Neuronal stem cell (in vitro differentiated cells): ENCODE data around the gene CRYAB.

Experiments used
- DNase-seq: peaks from one replicate; pipeline ENCODE4 v3.0.0-alpha.2; 2013; ENCODE audit warnings: low spot score
- H2AFZ ChIP-seq: one replicate; pipeline ENCODE4 v1.6.1; 2013; ENCODE audit warnings: mild to moderate bottlenecking, low read length, inconsistent platforms
- H2AK5ac ChIP-seq: 2 replicates; pipeline ENCODE4 v1.6.1; 2013; ENCODE audit warnings: low read depth, mild to moderate bottlenecking, inconsistent platforms, low read length, moderate library complexity, mixed read lengths
- H2BK120ac ChIP-seq: 2 replicates; pipeline ENCODE4 v1.6.1; 2013; ENCODE audit warnings: low read depth, mild to moderate bottlenecking, inconsistent platforms, low read length, moderate library complexity, mixed read lengths
- H2BK12ac ChIP-seq: one replicate; pipeline ENCODE4 v1.6.1; 2013; ENCODE audit warnings: low read length, inconsistent platforms
- H2BK15ac ChIP-seq: 2 replicates; pipeline ENCODE4 v1.6.1; 2013; ENCODE audit warnings: mild to moderate bottlenecking, low read length, inconsistent platforms, mixed read lengths
- H2BK5ac ChIP-seq: one replicate; pipeline ENCODE4 v1.6.1; 2013; ENCODE audit warnings: inconsistent platforms, mild to moderate bottlenecking, low read length, moderate library complexity
- H3K14ac ChIP-seq: one replicate; pipeline ENCODE4 v1.6.1; 2013; ENCODE audit warnings: low read length, inconsistent platforms
- H3K18ac ChIP-seq: 2 replicates; pipeline ENCODE4 v1.6.1; 2013; ENCODE audit warnings: low read length, inconsistent platforms
- H3K23ac ChIP-seq: 2 replicates; pipeline ENCODE4 v1.6.1; 2013; ENCODE audit warnings: low read depth, mild to moderate bottlenecking, mixed read lengths, low read length, inconsistent platforms; ENCODE audit not compliant: poor library complexity
- H3K27ac ChIP-seq: replicated peaks from 3 replicates; pipeline ENCODE4 v1.5.1; 2013; ENCODE audit warnings: low read length, inconsistent platforms
- H3K27me3 ChIP-seq, 3 experiments: 2 replicates each; pipeline ENCODE4 v1.6.1; 2013; ENCODE audit warnings: low read length in 3 of 3, mild to moderate bottlenecking in 2 of 3, inconsistent platforms in 1 of 3, low read depth in 1 of 3, mixed read lengths in 1 of 3, moderate library complexity in 1 of 3; ENCODE audit not compliant: control insufficient read depth in 3 of 3, insufficient read depth in 3 of 3
- H3K36me3 ChIP-seq, 2 donors: replicated peaks in 1 of 2; 2 replicates each; pipeline ENCODE4 v1.6.1; 2013; ENCODE audit warnings: low read length in 2 of 2; ENCODE audit not compliant: control insufficient read depth in 2 of 2, insufficient read depth in 2 of 2
- H3K4ac ChIP-seq: 2 replicates; pipeline ENCODE4 v1.6.1; 2013; ENCODE audit warnings: inconsistent platforms, mild to moderate bottlenecking, low read length, moderate library complexity
- H3K4me1 ChIP-seq, 2 donors: 1 replicate in 1 of 2; 2 replicates in 1 of 2; pipeline ENCODE4 v1.6.1; 2013; ENCODE audit warnings: low read length in 2 of 2, low read depth in 1 of 2; ENCODE audit not compliant: control insufficient read depth in 2 of 2, insufficient read depth in 1 of 2
- H3K4me2 ChIP-seq: one replicate; pipeline ENCODE4 v1.6.1; 2013; ENCODE audit warnings: mild to moderate bottlenecking, low read length, inconsistent platforms; ENCODE audit not compliant: insufficient read depth, poor library complexity, severe bottlenecking
- H3K4me3 ChIP-seq, 2 donors: 2 replicates each; pipeline ENCODE4 v1.5.1; 2013; ENCODE audit warnings: low read length in 2 of 2, mild to moderate bottlenecking in 2 of 2, inconsistent platforms in 1 of 2, moderate library complexity in 1 of 2
- H3K79me1 ChIP-seq: one replicate; pipeline ENCODE4 v1.6.1; 2013; ENCODE audit warnings: low read depth, mild to moderate bottlenecking, inconsistent platforms, low read length, moderate library complexity
- H3K9ac ChIP-seq: one replicate; pipeline ENCODE4 v1.6.1; 2013; ENCODE audit warnings: mild to moderate bottlenecking, low read depth, low read length, inconsistent platforms; ENCODE audit not compliant: poor library complexity
- H3K9me3 ChIP-seq, 2 donors: replicated peaks in 1 of 2; 2 replicates each; pipeline versions ENCODE3 to v1.6.1; 2013; ENCODE audit warnings: low read length in 2 of 2, mild to moderate bottlenecking in 2 of 2, inconsistent platforms in 1 of 2, low read depth in 1 of 2, mixed read lengths in 1 of 2, moderate library complexity in 1 of 2; ENCODE audit not compliant: control insufficient read depth in 2 of 2, insufficient read depth in 1 of 2
- H4K8ac ChIP-seq: one replicate; pipeline ENCODE4 v1.6.1; 2013; ENCODE audit warnings: low read depth, mild to moderate bottlenecking, inconsistent platforms, low read length, moderate library complexity
- H4K91ac ChIP-seq: one replicate; pipeline ENCODE4 v1.6.1; 2013; ENCODE audit warnings: low read length, low read depth, mild to moderate bottlenecking, inconsistent platforms; ENCODE audit not compliant: poor library complexity
- WGBS, 2 donors: extraction: QIAGEN DNeasy Blood & Tissue Kit; methylation state at CpG; one replicate each; pipeline ENCODE4 v1.1.7; 2013; ENCODE audit warnings: missing lambda C conversion rate in 2 of 2, mixed read lengths in 1 of 2; ENCODE audit not compliant: insufficient read length in 2 of 2, insufficient replicate concordance in 1 of 2; ENCODE audit errors: extremely low coverage in 2 of 2; 5-methylcytosine and 5-hydroxymethylcytosine counted together

The CRYAB gene

GRCh38 chr11:111945198-111945597 lies 33.6 kb upstream of the CRYAB start:
- no CpG with 5 or more reads among the region's 1 CpG for WGBS, 2 donors
- no peak overlapping the region for H3K23ac ChIP-seq
- H2BK12ac ChIP-seq, result no peak overlapping the region
- no peak overlapping the region for H2BK15ac ChIP-seq
- H2AFZ ChIP-seq, result no peak overlapping the region
- no peak overlapping the region for H4K8ac ChIP-seq
- H3K27me3 ChIP-seq, result no peaks in the 10 kb centered on the region
- no peak overlapping the region for H2BK120ac ChIP-seq
- no peaks in the 10 kb centered on the region for H3K79me1 ChIP-seq
- H3K9ac ChIP-seq, result no peak overlapping the region
- H3K4me1 ChIP-seq, result no peaks in the 10 kb centered on the region
- H4K91ac ChIP-seq, result no peak overlapping the region
- no peak for DNase-seq
- H3K27ac ChIP-seq, result no peak overlapping the region
- no peak overlapping the region for H3K4me3 ChIP-seq
- peaks cover 0 to 42% of the 10 kb centered on the region in 2 donors for H3K36me3 ChIP-seq
- no peak overlapping the region for H3K18ac ChIP-seq
- H3K9me3 ChIP-seq, result no peaks in the 10 kb centered on the region
- no peak overlapping the region for H2AK5ac ChIP-seq
- no peak overlapping the region for H3K4me2 ChIP-seq
- no peak overlapping the region for H3K4ac ChIP-seq
- H3K14ac ChIP-seq, result no peak overlapping the region
- H2BK5ac ChIP-seq, result no peak overlapping the region

DNA sequence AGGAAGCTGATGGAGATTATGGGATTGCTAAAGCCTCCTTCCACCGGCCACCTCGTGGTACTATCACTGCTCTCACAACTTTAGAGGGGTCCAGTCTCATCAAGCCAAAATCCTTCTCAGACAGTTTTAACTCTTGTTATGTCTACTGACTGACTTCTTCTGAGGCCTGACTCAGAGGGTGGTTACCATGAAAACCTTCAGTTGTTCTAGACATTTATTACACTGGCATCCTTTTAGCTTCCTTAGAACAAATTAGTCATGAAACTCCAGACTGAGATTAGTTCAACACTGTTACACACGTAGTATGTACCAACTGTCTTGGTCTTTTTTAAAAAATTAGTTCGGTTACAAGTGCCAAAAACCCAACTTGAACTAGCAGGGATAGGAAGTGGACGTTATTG lies 33.1 kb upstream of the CRYAB start:
- Histone ChIP-seq H2BK120ac (no peak overlapping the region), H2BK12ac (no peak overlapping the region), H3K9me3 (no peaks in the 10 kb centered on the region), H2BK15ac (no peak overlapping the region), H3K14ac (no peak overlapping the region), H3K9ac (no peak overlapping the region), H3K36me3 (peaks cover 0 to 42% of the 10 kb centered on the region in 2 donors), H3K23ac (no peak overlapping the region), H2AK5ac (no peak overlapping the region), H3K4me3 (no peak overlapping the region), H3K79me1 (no peaks in the 10 kb centered on the region), H2AFZ (no peak overlapping the region), H3K4me2 (no peak overlapping the region), H2BK5ac (no peak overlapping the region), H3K27me3 (no peaks in the 10 kb centered on the region), H3K4ac (no peak overlapping the region), H3K4me1 (no peaks in the 10 kb centered on the region), H4K8ac (no peak overlapping the region), H4K91ac (no peak overlapping the region), H3K18ac (no peak overlapping the region), H3K27ac (no peak overlapping the region)
- WGBS, 2 donors, result no CpG with 5 or more reads among the region's 5 CpGs
- no peak for DNase-seq

DNA sequence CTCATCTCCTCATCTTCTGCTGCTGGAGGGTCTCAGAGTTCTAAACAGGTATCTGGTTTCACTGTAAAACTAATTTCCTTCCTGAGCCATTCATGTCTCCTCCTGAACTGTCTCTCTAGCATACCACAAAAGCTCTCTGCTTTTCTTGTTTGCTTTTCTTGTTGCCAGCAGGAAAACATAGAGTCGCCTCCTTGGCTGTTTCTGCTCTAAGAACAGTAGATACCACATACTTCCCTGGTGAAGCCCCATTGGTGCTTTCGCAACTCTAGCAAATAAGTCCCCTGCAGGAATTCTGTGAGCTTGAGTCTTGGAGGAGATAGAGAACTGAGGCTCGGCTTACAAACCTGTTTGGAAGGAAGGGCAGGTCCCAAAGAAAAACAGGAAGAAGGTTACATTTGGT lies 32.6 kb upstream of the CRYAB start:
- Histone ChIP-seq H3K23ac (no peak overlapping the region), H3K4ac (no peak overlapping the region), H2BK12ac (no peak overlapping the region), H4K8ac (no peak overlapping the region), H3K79me1 (no peaks in the 10 kb centered on the region), H2AFZ (no peak overlapping the region), H3K9ac (no peak overlapping the region), H2BK5ac (no peak overlapping the region), H2BK15ac (no peak overlapping the region), H2BK120ac (no peak overlapping the region), H2AK5ac (no peak overlapping the region), H4K91ac (no peak overlapping the region), H3K27me3 (no peaks in the 10 kb centered on the region), H3K36me3 (peaks cover 0 to 42% of the 10 kb centered on the region in 2 donors), H3K18ac (no peak overlapping the region), H3K9me3 (no peaks in the 10 kb centered on the region), H3K4me2 (no peak overlapping the region), H3K14ac (no peak overlapping the region), H3K4me3 (no peak overlapping the region), H3K4me1 (peaks cover 0 to under 1% of the 10 kb centered on the region in 2 donors), H3K27ac (no peak overlapping the region)
- DNase-seq, result no peak
- WGBS, 2 donors, result no CpG with 5 or more reads among the region's 3 CpGs

DNA sequence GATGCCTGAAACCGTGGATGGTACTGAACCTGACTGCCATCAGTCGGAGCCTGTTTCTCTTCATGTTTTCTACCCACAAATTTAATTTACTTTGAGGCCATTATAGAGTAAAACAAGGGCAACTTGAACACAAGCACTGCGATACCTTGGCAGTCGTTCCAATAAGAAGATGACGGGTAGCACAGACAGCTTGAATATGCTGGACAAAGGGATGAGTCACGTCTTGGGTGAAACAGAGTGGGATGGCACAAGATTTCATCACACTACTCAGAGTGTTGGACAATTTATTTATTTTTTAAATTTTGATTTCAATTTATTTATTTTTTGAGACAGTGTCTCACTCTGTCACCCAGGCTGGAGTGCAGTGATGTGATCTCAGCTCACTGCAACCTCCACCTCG lies 31.3 kb upstream of the CRYAB start:
- Histone ChIP-seq H2BK15ac (no peak overlapping the region), H3K14ac (no peak overlapping the region), H3K23ac (no peak overlapping the region), H2BK120ac (no peak overlapping the region), H2BK5ac (no peak overlapping the region), H3K27me3 (no peaks in the 10 kb centered on the region), H3K4ac (no peak overlapping the region), H3K9ac (no peak overlapping the region), H3K4me2 (no peak overlapping the region), H3K36me3 (peaks cover 0 to 42% of the 10 kb centered on the region in 2 donors), H2BK12ac (no peak overlapping the region), H2AFZ (no peak overlapping the region), H2AK5ac (no peak overlapping the region), H4K91ac (no peak overlapping the region), H3K18ac (no peak overlapping the region), H3K4me3 (no peak overlapping the region), H3K79me1 (no peaks in the 10 kb centered on the region), H3K9me3 (no peaks in the 10 kb centered on the region), H3K27ac (no peak overlapping the region), H3K4me1 (peaks cover 10 to 11% of the 10 kb centered on the region in 2 donors), H4K8ac (no peak overlapping the region)
- no CpG with 5 or more reads among the region's 7 CpGs for WGBS, 2 donors
- DNase-seq, result no peak
